HepG2 (cell line): ENCODE results near the gene NCOA3. TPM values are rescaled to one million over a fixed set of nuclear protein-coding genes. Genes with fewer than 3 reads are reported as not detected.
A peak's percentile ranks its signal among the peaks of the same experiment; 100 is the strongest.

ENCODE experiments used
- ATAC-seq: fragments of 200-7000 bp; cut with Tn5 transposase; 3 replicates; pipeline ENCODE4 v1.9.1; 2020; ENCODE audit warnings: mild to moderate bottlenecking, moderate library complexity
- BruUV-seq: library from RNA; stranded (reverse); fragments of 400-500 nt; replicated peaks from 2 replicates; lab custom pipeline; 2021; lab: Mats Ljungman, UMichigan
- CTCF ChIA-PET: fragments of 300-600 bp; formaldehyde crosslinking; extraction: SDS; loops from one replicate; lab custom pipeline; 2021; ENCODE audit warnings: low total read pairs, inconsistent platforms, low intra/inter-chr PET ratio; lab: Yijun Ruan, JAX
- POLR2A ChIA-PET: fragments of 350-600 bp; sonication (Branson Sonifier 250); formaldehyde crosslinking; loops from one replicate; lab custom pipeline; 2020; ENCODE audit warnings: antibody characterized with exemption, inconsistent platforms; lab: Yijun Ruan, JAX
- DNase-seq: peaks from one replicate; pipeline ENCODE4 v3.0.0-alpha.2; 2015; ENCODE audit warnings: low spot score
- FAIRE-seq: peaks from 3 replicates; lab custom pipeline; 2011; peaks lifted over from hg19 to GRCh38; lab: Jason Lieb, UNC
- H2AFZ ChIP-seq: one replicate; pipeline ENCODE4 v1.6.1; 2011; ENCODE audit warnings: low read length, inconsistent platforms
- H3K27ac ChIP-seq: fragments of 300-600 bp; 3 replicates; pipeline ENCODE4 v1.8.0; 2011; ENCODE audit warnings: mixed run types, mild to moderate bottlenecking, mixed read lengths, low read length, inconsistent platforms; ENCODE audit not compliant: insufficient read depth; ENCODE audit errors: extremely low read length
- H3K27me3 ChIP-seq, 2 experiments: fragments of 200-600 bp in 1 of 2; 2 replicates in 1 of 2; 3 replicates in 1 of 2; pipeline versions ENCODE4 v1.6.0 to v1.8.0; 2011; ENCODE audit warnings: low read length in 2 of 2, mild to moderate bottlenecking in 2 of 2, moderate library complexity in 2 of 2, inconsistent platforms in 1 of 2; ENCODE audit not compliant: insufficient read depth in 2 of 2, control insufficient read depth in 1 of 2
- H3K36me3 ChIP-seq, 2 experiments: fragments of 200-600 bp in 1 of 2; replicated peaks in 1 of 2; 2 replicates in 1 of 2; 3 replicates in 1 of 2; pipeline versions ENCODE4 v1.5.1 to v1.8.0; 2011; ENCODE audit warnings: low read length in 2 of 2, inconsistent platforms in 1 of 2; ENCODE audit not compliant: insufficient read depth in 2 of 2, control insufficient read depth in 1 of 2
- H3K4me1 ChIP-seq: 2 replicates; pipeline ENCODE4 v1.5.1; 2012; ENCODE audit warnings: low read length, inconsistent platforms; ENCODE audit not compliant: insufficient read depth
- H3K4me2 ChIP-seq: 2 replicates; pipeline ENCODE4 v1.6.0; 2011; ENCODE audit warnings: low read depth, low read length, inconsistent platforms
- H3K4me3 ChIP-seq, 3 experiments: fragments of 200-600 bp in 1 of 3; sonication (generic), shearing (Covaris generic) in 1 of 3; replicated peaks in 1 of 3; 2 replicates each; pipeline ENCODE4 v1.5.1; 2011 to 2016; ENCODE audit warnings: low read length in 3 of 3, inconsistent platforms in 2 of 3, low read depth in 2 of 3, mild to moderate bottlenecking in 2 of 3, control low read depth in 1 of 3, mixed read lengths in 1 of 3; ENCODE audit not compliant: insufficient read depth in 1 of 3
- H3K79me2 ChIP-seq: one replicate; pipeline ENCODE4 v1.6.1; 2011; ENCODE audit warnings: low read length, inconsistent platforms; ENCODE audit not compliant: insufficient read depth
- H3K9ac ChIP-seq: 2 replicates; pipeline ENCODE4 v1.6.0; 2011; ENCODE audit warnings: mild to moderate bottlenecking, low read depth, low read length, inconsistent platforms; ENCODE audit not compliant: insufficient read depth
- H3K9me3 ChIP-seq: 2 replicates; pipeline ENCODE4 v1.5.1; 2012; ENCODE audit warnings: mild to moderate bottlenecking, low read length
- H4K20me1 ChIP-seq: 2 replicates; pipeline ENCODE4 v1.6.0; 2011; ENCODE audit warnings: inconsistent platforms, mild to moderate bottlenecking, low read length, moderate library complexity; ENCODE audit not compliant: insufficient read depth
- DMAP1 ChIP-seq: IDR thresholded peaks from 2 replicates; pipeline ENCODE4 v1.6.1; 2016
- GATAD2A ChIP-seq: IDR thresholded peaks from 2 replicates; pipeline ENCODE4 v1.6.1; 2016
- HNF4A ChIP-seq: sonication (generic); formaldehyde crosslinking; IDR thresholded peaks from 2 replicates; pipeline ENCODE4 v1.4.0; 2020; ENCODE audit warnings: missing genetic modification reagents
- HNRNPL ChIP-seq: fragments of 200-400 bp; formaldehyde crosslinking; IDR thresholded peaks from 2 replicates; pipeline ENCODE4 v1.6.1; 2017; ENCODE audit warnings: mild to moderate bottlenecking, low read depth, low read length
- KLF13 ChIP-seq: sonication (generic); formaldehyde crosslinking; IDR thresholded peaks from 2 replicates; pipeline ENCODE4 v1.4.0; 2020; ENCODE audit warnings: mild to moderate bottlenecking, missing genetic modification reagents
- MEIS1 ChIP-seq: sonication (generic); formaldehyde crosslinking; IDR thresholded peaks from 2 replicates; pipeline ENCODE4 v1.9.0; 2021; ENCODE audit warnings: mild to moderate bottlenecking, missing genetic modification reagents, moderate library complexity, borderline replicate concordance
- MIER2 ChIP-seq: IDR thresholded peaks from 2 replicates; pipeline ENCODE4 v1.6.1; 2016; ENCODE audit warnings: missing biosample characterization, missing genetic modification reagents
- MTA1 ChIP-seq: sonication (generic); formaldehyde crosslinking; IDR thresholded peaks from 2 replicates; pipeline ENCODE4 v1.4.0; 2020; ENCODE audit warnings: missing genetic modification reagents, mild to moderate bottlenecking, borderline replicate concordance
- ZBTB42 ChIP-seq: sonication (generic); formaldehyde crosslinking; IDR thresholded peaks from 2 replicates; pipeline ENCODE4 v1.5.0; 2020; ENCODE audit warnings: mild to moderate bottlenecking, missing genetic modification reagents
- ZFP37 ChIP-seq: sonication (generic); formaldehyde crosslinking; IDR thresholded peaks from 2 replicates; pipeline ENCODE4 v1.4.0; 2020; ENCODE audit warnings: missing genetic modification reagents, borderline replicate concordance
- ZFX ChIP-seq: sonication (generic); formaldehyde crosslinking; IDR thresholded peaks from 2 replicates; pipeline ENCODE4 v1.4.0; 2020; ENCODE audit warnings: mild to moderate bottlenecking, low read depth, missing genetic modification reagents, moderate library complexity
- ZNF747 ChIP-seq: sonication (generic); formaldehyde crosslinking; IDR thresholded peaks from 2 replicates; pipeline ENCODE4 v1.8.1; 2023; ENCODE audit warnings: missing genetic modification reagents, mild to moderate bottlenecking, borderline replicate concordance
- ZNF790 ChIP-seq: sonication (generic); formaldehyde crosslinking; IDR thresholded peaks from 2 replicates; pipeline ENCODE4 v1.8.0; 2022; ENCODE audit warnings: missing genetic modification reagents, mild to moderate bottlenecking, borderline replicate concordance
- WGBS: methylation state at CpG from one replicate; pipeline ENCODE4 v1.1.6; 2017; ENCODE audit warnings: low lambda C conversion rate; 5-methylcytosine and 5-hydroxymethylcytosine counted together
- in situ Hi-C: cut with HindIII; loops from 2 replicates; pipeline ENCODE4 v1.10.0; 2017; ENCODE audit warnings: low pct_unique_long_range_greater_than_20kb; ENCODE audit not compliant: extremely low pct_ligation_motif_present
- intact Hi-C: fragments of 100-400 bp; cut with micrococcal nuclease; formaldehyde crosslinking; loops from one replicate; pipeline ENCODE4 v1.10.0; 2022; ENCODE audit not compliant: unreplicated experiment
- polyA plus RNA-seq, 8 experiments: library from polyadenylated mRNA; depleted of rRNA in 3 of 8; stranded (reverse) in 7 of 8; unstranded in 1 of 8; fragments of >200 nt; fragmentation: Illumina TruSeq in 4 of 8; extraction: Trizol in 4 of 8; gene quantifications; 2 replicates each; pipeline versions ENCODE4 v1.2.1 to v1.2.3, GENCODE V29; 2011 to 2016; ENCODE audit warnings: low read depth in 4 of 8, missing spikeins in 1 of 8, mixed read lengths in 1 of 8; ENCODE audit not compliant: insufficient read depth in 1 of 8
- total RNA-seq, 5 experiments: library from RNA; depleted of rRNA; stranded (reverse); fragments of >200 nt; fragmentation: Illumina TruSeq; extraction: Trizol; gene quantifications; 2 replicates each; pipeline ENCODE4 v1.2.3, GENCODE V29; 2016; ENCODE audit warnings: low read depth in 1 of 5
- TF ChIP-seq, protein P1 (sequence below): sonication (generic); formaldehyde crosslinking; IDR thresholded peaks from 2 replicates; pipeline ENCODE4 v1.9.0; 2022; ENCODE audit warnings: missing genetic modification reagents, mild to moderate bottlenecking, borderline replicate concordance
- TF ChIP-seq, protein P2 (sequence below): sonication (generic); formaldehyde crosslinking; IDR thresholded peaks from 2 replicates; pipeline ENCODE4 v1.9.0; 2022; ENCODE audit warnings: low read depth, missing genetic modification reagents
- TF ChIP-seq, protein P3 (sequence below): sonication (generic); formaldehyde crosslinking; IDR thresholded peaks from 2 replicates; pipeline ENCODE4 v1.8.1; 2023; ENCODE audit warnings: missing genetic modification reagents, mild to moderate bottlenecking, borderline replicate concordance

Gene NCOA3
- total and polyA plus RNA-seq, 2 of the 13 experiments (the other 11 are each of a cell fraction or from before 2014, with no cell fraction given), result 35.0 to 56.8 TPM

DNA sequence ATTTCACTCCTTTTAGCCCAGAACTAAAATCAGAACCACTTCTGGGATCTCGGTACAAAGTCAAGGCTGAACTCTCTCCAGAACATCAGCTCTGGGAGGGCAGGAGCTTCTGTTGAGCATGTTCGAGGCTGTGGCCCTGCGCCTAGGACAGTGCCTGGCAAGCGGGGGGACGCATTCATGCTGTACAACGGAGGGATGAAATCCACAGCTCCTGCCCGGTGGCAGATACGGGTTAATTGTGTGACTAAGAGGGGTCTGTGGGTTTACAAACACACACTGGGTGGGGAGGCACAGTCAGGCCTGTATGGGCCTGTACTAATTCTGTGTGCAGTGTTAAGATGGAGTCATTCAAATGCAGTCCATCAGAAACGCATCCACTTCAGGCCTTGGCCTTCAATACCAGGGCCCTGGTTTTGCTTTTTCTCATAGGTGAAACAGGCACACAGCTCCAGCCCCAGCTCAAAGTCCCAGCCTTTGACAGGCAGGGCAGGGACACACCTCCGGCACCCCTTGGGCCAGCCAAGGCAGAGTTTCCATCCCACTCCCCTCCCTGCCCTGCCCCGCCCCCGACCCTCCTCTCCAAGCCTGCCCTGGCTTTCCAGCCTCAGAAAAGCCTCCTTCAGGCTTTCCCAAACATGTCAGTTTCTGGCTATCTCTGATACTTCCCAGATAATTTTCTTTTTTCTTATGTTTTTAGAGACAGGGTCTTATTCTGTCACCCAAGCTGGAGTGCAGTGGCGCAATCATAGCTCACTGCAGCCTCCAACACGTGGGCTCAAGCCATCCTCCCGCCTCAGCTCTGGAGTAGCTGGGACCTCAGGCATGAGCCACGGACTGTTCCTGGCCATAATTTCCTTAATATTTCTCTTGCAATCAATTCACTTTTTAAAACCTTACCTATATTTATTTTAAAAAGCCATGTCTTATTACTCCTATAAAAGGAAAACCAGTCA, 173.8 kb downstream of the NCOA3 start (continued):
- TF ChIP-seq HNF4A (CRISPR knock-in tag), result peak; percentile 59; the same call in 1 of the 2 replicates
- TF ChIP-seq, all 625 proteins: peak for 39

DNA sequence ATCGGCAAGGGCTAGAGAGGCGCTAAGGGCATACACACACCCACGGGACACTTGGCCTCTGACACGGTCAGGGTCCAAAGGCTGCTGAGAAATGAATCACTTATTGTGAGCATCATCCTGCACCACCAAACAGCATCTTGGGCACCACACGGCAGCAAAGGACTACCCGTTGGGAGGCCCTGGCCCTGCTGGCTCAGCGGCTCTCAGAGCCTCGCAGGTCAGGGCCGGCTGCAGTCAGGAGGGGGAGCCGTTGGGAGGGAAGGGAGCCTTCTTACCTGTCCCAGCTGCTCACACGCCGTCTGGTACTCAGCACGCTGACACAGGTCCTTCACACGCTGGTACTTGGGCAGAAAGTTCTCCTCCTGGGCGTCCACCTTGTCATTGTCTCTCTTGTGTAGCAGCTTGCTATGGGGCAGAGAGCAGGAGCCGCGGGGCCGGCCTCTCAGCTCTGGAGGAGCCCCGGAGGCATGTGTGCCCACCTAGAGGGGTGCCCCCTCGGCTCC, 174.6 kb downstream of the NCOA3 start:
- peak overlapping the region in 1 of 3 experiments; percentile 3; a peak in 1 of 6 replicates for H3K4me3 ChIP-seq
- H3K79me2 ChIP-seq, result no peaks in the 10 kb centered on the region
- ChIA-PET POLR2A (no interaction called here), CTCF (interaction anchor here (1.5 to 3.2 kb wide), 4 partner anchors 12 to 945 kb away, joined by 5 to 40 read pairs (median 6); no protein-coding TSS in a partner anchor)
- no peaks in the 10 kb centered on the region for H3K27me3 ChIP-seq
- H3K9me3 ChIP-seq, result no peaks in the 10 kb centered on the region
- H3K9ac ChIP-seq, result no peak overlapping the region
- H3K27ac ChIP-seq, result no peak overlapping the region
- in situ Hi-C loops (loop anchor here (5.0 kb wide), 1 partner anchor 36 kb away; no protein-coding TSS in a partner anchor), intact Hi-C loops (loop anchor here (5.0 kb wide), 1 partner anchor 51 kb away; no protein-coding TSS in a partner anchor)
- peak; percentile 58 for ATAC-seq
- no peaks in the 10 kb centered on the region for H4K20me1 ChIP-seq
- peak; percentile 39 for FAIRE-seq
- H3K4me2 ChIP-seq, result peak overlapping the region; percentile 43
- BruUV-seq, result no TSS peak
- H3K4me1 ChIP-seq, result peaks cover 29% of the 10 kb centered on the region
- no peaks in the 10 kb centered on the region for H3K36me3 ChIP-seq
- H2AFZ ChIP-seq, result no peak overlapping the region
- 41% methylated on average over 18 of the region's 20 CpGs for WGBS
- DNase-seq, result peak; percentile 48
- no peak for TF ChIP-seq KLF13 (CRISPR knock-in tag)
- no peak for TF ChIP-seq ZNF790 (CRISPR knock-in tag)
- 0 out of 2 replicates have a peak, but pooled peaks have one; percentile 22 for TF ChIP-seq HNRNPL
- TF ChIP-seq MTA1, result peak; percentile 62; the same call in 1 of the 2 replicates
- TF ChIP-seq DMAP1 (CRISPR knock-in tag), result 0 out of 2 replicates have a peak, but pooled peaks have one; percentile 0
- peak; percentile 43; the same call in 1 of the 2 replicates for TF ChIP-seq ZFX
- TF ChIP-seq ZNF747, result no peak
- TF ChIP-seq, protein P1, sequence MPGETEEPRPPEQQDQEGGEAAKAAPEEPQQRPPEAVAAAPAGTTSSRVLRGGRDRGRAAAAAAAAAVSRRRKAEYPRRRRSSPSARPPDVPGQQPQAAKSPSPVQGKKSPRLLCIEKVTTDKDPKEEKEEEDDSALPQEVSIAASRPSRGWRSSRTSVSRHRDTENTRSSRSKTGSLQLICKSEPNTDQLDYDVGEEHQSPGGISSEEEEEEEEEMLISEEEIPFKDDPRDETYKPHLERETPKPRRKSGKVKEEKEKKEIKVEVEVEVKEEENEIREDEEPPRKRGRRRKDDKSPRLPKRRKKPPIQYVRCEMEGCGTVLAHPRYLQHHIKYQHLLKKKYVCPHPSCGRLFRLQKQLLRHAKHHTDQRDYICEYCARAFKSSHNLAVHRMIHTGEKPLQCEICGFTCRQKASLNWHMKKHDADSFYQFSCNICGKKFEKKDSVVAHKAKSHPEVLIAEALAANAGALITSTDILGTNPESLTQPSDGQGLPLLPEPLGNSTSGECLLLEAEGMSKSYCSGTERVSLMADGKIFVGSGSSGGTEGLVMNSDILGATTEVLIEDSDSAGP, result 0 out of 2 replicates have a peak, but pooled peaks have one; percentile 43
- TF ChIP-seq GATAD2A (CRISPR knock-in tag), result no peak
- TF ChIP-seq, protein P2, sequence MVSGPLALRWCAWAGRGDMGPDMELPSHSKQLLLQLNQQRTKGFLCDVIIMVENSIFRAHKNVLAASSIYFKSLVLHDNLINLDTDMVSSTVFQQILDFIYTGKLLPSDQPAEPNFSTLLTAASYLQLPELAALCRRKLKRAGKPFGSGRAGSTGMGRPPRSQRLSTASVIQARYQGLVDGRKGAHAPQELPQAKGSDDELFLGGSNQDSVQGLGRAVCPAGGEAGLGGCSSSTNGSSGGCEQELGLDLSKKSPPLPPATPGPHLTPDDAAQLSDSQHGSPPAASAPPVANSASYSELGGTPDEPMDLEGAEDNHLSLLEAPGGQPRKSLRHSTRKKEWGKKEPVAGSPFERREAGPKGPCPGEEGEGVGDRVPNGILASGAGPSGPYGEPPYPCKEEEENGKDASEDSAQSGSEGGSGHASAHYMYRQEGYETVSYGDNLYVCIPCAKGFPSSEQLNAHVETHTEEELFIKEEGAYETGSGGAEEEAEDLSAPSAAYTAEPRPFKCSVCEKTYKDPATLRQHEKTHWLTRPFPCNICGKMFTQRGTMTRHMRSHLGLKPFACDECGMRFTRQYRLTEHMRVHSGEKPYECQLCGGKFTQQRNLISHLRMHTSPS (CRISPR knock-in tag), result no peak
- TF ChIP-seq MEIS1 (CRISPR knock-in tag), result 0 out of 2 replicates have a peak, but pooled peaks have one; percentile 35
- TF ChIP-seq, protein P3, sequence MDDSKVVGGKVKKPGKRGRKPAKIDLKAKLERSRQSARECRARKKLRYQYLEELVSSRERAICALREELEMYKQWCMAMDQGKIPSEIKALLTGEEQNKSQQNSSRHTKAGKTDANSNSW (CRISPR knock-in tag), result no peak
- no peak for TF ChIP-seq MIER2
- no peak for TF ChIP-seq ZFP37 (CRISPR knock-in tag)
- no peak for TF ChIP-seq ZBTB42 (CRISPR knock-in tag)
